Activated naive CD8-positive, alpha-beta T cell treated with anti-CD3 and anti-CD28 coated beads, Interleukin-2, amount 10 ng/mL, durations not matched to agents 7 days and 5 days (primary cell): ENCODE results near the gene SYT7. TPM values are rescaled to one million over a fixed set of nuclear protein-coding genes. Genes with fewer than 3 reads are reported as not detected.
"Not testable (repeated sequence)": the region's sequence is repeated elsewhere in the genome, so short reads cannot be mapped to it uniquely, and the experiment has no call there.

Source experiments
- ATAC-seq: fragments of 150-1000 bp; cut with Tn5 transposase; one replicate; pipeline ENCODE4 v1.10.0; 2021; ENCODE audit warnings: low read depth, moderate library complexity
- POLR2A ChIA-PET: fragments of 350-600 bp; sonication (Branson Sonifier 250); formaldehyde crosslinking; loops from one replicate; lab custom pipeline; 2021; ENCODE audit warnings: antibody characterized with exemption; lab: Charles Lee
- DNase-seq: peaks from one replicate; pipeline ENCODE4 v3.0.0; 2021
- H3K27ac Mint-ChIP-seq: one replicate; pipeline ENCODE4 v1.8.0; 2022; ENCODE audit warnings: mild to moderate bottlenecking, mixed read lengths
- H3K27me3 Mint-ChIP-seq: one replicate; pipeline ENCODE4 v1.8.0; 2022; ENCODE audit warnings: mild to moderate bottlenecking, moderate library complexity, mixed read lengths
- H3K36me3 Mint-ChIP-seq: one replicate; pipeline ENCODE4 v1.8.0; 2021; ENCODE audit warnings: mild to moderate bottlenecking, mixed read lengths
- H3K4me1 Mint-ChIP-seq: one replicate; pipeline ENCODE4 v1.8.0; 2021; ENCODE audit warnings: mixed read lengths
- H3K4me3 Mint-ChIP-seq: one replicate; pipeline ENCODE4 v1.8.0; 2022; ENCODE audit warnings: mild to moderate bottlenecking, moderate library complexity, mixed read lengths
- H3K9me3 Mint-ChIP-seq: one replicate; pipeline ENCODE4 v1.8.0; 2021; ENCODE audit warnings: mixed read lengths
- total RNA-seq, 2 experiments: library from RNA; stranded (reverse); gene quantifications; one replicate each; pipeline ENCODE4 v1.2.3, GENCODE V29; 2021

The SYT7 gene
- total RNA-seq, 2 experiments from 2014 or later: not detected

GRCh38 chr11:61616434-61616833, 35.6 kb upstream of the SYT7 start:
- peaks cover 16% of the 10 kb centered on the region for H3K27me3 Mint-ChIP-seq
- POLR2A ChIA-PET: no interaction called here
- no peaks in the 10 kb centered on the region for H3K36me3 Mint-ChIP-seq
- ATAC-seq (no peak), DNase-seq (no peak)
- H3K4me3 Mint-ChIP-seq: no peak overlapping the region
- no peak overlapping the region for H3K27ac Mint-ChIP-seq
- H3K9me3 Mint-ChIP-seq: no peaks in the 10 kb centered on the region
- no peaks in the 10 kb centered on the region for H3K4me1 Mint-ChIP-seq

GRCh38 chr11:61614782-61615181, 33.9 kb upstream of the SYT7 start:
- POLR2A ChIA-PET, H3K27me3 Mint-ChIP-seq, DNase-seq, ATAC-seq, H3K9me3 Mint-ChIP-seq, H3K27ac Mint-ChIP-seq, H3K4me3 Mint-ChIP-seq, H3K36me3 Mint-ChIP-seq, H3K4me1 Mint-ChIP-seq: not testable (repeated sequence)

- Mint-ChIP-seq H3K4me1 (no peaks in the 10 kb centered on the region), H3K27me3 (peaks cover 10% of the 10 kb centered on the region), H3K36me3 (no peaks in the 10 kb centered on the region), H3K4me3 (no peak overlapping the region), H3K9me3 (no peaks in the 10 kb centered on the region), H3K27ac (no peak overlapping the region)
- POLR2A ChIA-PET: no interaction called here
- no peak for ATAC-seq
- no peak for DNase-seq
Observed at GRCh38 chr11:61613870-61614269, 33.0 kb upstream of the SYT7 start.

- H3K4me1 Mint-ChIP-seq: no peaks in the 10 kb centered on the region
- POLR2A ChIA-PET: no interaction called here
- no peaks in the 10 kb centered on the region for H3K36me3 Mint-ChIP-seq
- ATAC-seq (no peak), DNase-seq (no peak)
- H3K9me3 Mint-ChIP-seq: no peaks in the 10 kb centered on the region
- peaks cover 10% of the 10 kb centered on the region for H3K27me3 Mint-ChIP-seq
- no peak overlapping the region for H3K4me3 Mint-ChIP-seq
- H3K27ac Mint-ChIP-seq: no peak overlapping the region
Observed at GRCh38 chr11:61613051-61613450, 32.2 kb upstream of the SYT7 start.

GRCh38 chr11:61611309-61611708, 30.4 kb upstream of the SYT7 start:
- DNase-seq (no peak), ATAC-seq (no peak)
- H3K27ac Mint-ChIP-seq: no peak overlapping the region
- no peaks in the 10 kb centered on the region for H3K4me1 Mint-ChIP-seq
- POLR2A ChIA-PET: no interaction called here
- peaks cover 4% of the 10 kb centered on the region for H3K27me3 Mint-ChIP-seq
- no peaks in the 10 kb centered on the region for H3K9me3 Mint-ChIP-seq
- no peaks in the 10 kb centered on the region for H3K36me3 Mint-ChIP-seq
- no peak overlapping the region for H3K4me3 Mint-ChIP-seq

GRCh38 chr11:61610905-61611304, 30.0 kb upstream of the SYT7 start:
- no peaks in the 10 kb centered on the region for H3K4me1 Mint-ChIP-seq
- peaks cover 3% of the 10 kb centered on the region for H3K27me3 Mint-ChIP-seq
- ATAC-seq (no peak), DNase-seq (no peak)
- H3K36me3 Mint-ChIP-seq: no peaks in the 10 kb centered on the region
- POLR2A ChIA-PET: no interaction called here
- no peak overlapping the region for H3K27ac Mint-ChIP-seq
- no peak overlapping the region for H3K4me3 Mint-ChIP-seq
- H3K9me3 Mint-ChIP-seq: no peaks in the 10 kb centered on the region

- H3K9me3 Mint-ChIP-seq: no peaks in the 10 kb centered on the region
- H3K36me3 Mint-ChIP-seq: no peaks in the 10 kb centered on the region
- no peak for ATAC-seq
- peaks cover 7% of the 10 kb centered on the region for H3K27me3 Mint-ChIP-seq
- H3K4me1 Mint-ChIP-seq: no peaks in the 10 kb centered on the region
- no peak for DNase-seq
- H3K27ac Mint-ChIP-seq: no peak overlapping the region
- H3K4me3 Mint-ChIP-seq: no peak overlapping the region
- POLR2A ChIA-PET: no interaction called here
Observed at GRCh38 chr11:61609980-61610366, 29.1 kb upstream of the SYT7 start.

GRCh38 chr11:61609000-61609979, 28.4 kb upstream of the SYT7 start:
- H3K4me1 Mint-ChIP-seq: no peaks in the 10 kb centered on the region
- POLR2A ChIA-PET: no interaction called here
- H3K9me3 Mint-ChIP-seq: no peaks in the 10 kb centered on the region
- H3K36me3 Mint-ChIP-seq: no peaks in the 10 kb centered on the region
- no peak overlapping the region for H3K4me3 Mint-ChIP-seq
- ATAC-seq (no peak), DNase-seq (no peak)
- peaks cover 7% of the 10 kb centered on the region for H3K27me3 Mint-ChIP-seq
- H3K27ac Mint-ChIP-seq: no peak overlapping the region

- H3K27me3 Mint-ChIP-seq: peaks cover 7% of the 10 kb centered on the region
- no peaks in the 10 kb centered on the region for H3K9me3 Mint-ChIP-seq
- no peaks in the 10 kb centered on the region for H3K36me3 Mint-ChIP-seq
- POLR2A ChIA-PET: no interaction called here
- no peak overlapping the region for H3K4me3 Mint-ChIP-seq
- no peak overlapping the region for H3K27ac Mint-ChIP-seq
- DNase-seq (no peak), ATAC-seq (no peak)
- H3K4me1 Mint-ChIP-seq: no peaks in the 10 kb centered on the region
Observed at GRCh38 chr11:61607920-61608599, 27.2 kb upstream of the SYT7 start.

- DNase-seq: no peak
Observed at GRCh38 chr11:61607426-61607825, 26.6 kb upstream of the SYT7 start.

GRCh38 chr11:61603667-61604066, 22.8 kb upstream of the SYT7 start:
- H3K4me1 Mint-ChIP-seq: no peaks in the 10 kb centered on the region
- H3K9me3 Mint-ChIP-seq: no peaks in the 10 kb centered on the region
- POLR2A ChIA-PET: no interaction called here
- DNase-seq: no peak
- no peak overlapping the region for H3K4me3 Mint-ChIP-seq
- ATAC-seq: no peak
- H3K27me3 Mint-ChIP-seq: peaks cover 17% of the 10 kb centered on the region
- no peak overlapping the region for H3K27ac Mint-ChIP-seq
- H3K36me3 Mint-ChIP-seq: no peaks in the 10 kb centered on the region

More at GRCh38 chr11:61607426-61607825, 26.6 kb upstream of the SYT7 start:
- Mint-ChIP-seq H3K27me3 (peaks cover 7% of the 10 kb centered on the region), H3K27ac (no peak overlapping the region), H3K4me3 (no peak overlapping the region), H3K9me3 (no peaks in the 10 kb centered on the region), H3K4me1 (no peaks in the 10 kb centered on the region), H3K36me3 (no peaks in the 10 kb centered on the region)
- POLR2A ChIA-PET: no interaction called here
- ATAC-seq: no peak

GRCh38 chr11:61602775-61603569, 22.1 kb upstream of the SYT7 start:
- ATAC-seq: no peak
- no peak for DNase-seq
- Mint-ChIP-seq H3K27ac (no peak overlapping the region), H3K4me1 (no peaks in the 10 kb centered on the region), H3K36me3 (no peaks in the 10 kb centered on the region), H3K4me3 (no peak overlapping the region), H3K9me3 (no peaks in the 10 kb centered on the region), H3K27me3 (peaks cover 21% of the 10 kb centered on the region)
- POLR2A ChIA-PET: no interaction called here

GRCh38 chr11:61601512-61601911, 20.6 kb upstream of the SYT7 start:
- ATAC-seq (no peak), DNase-seq (no peak)
- POLR2A ChIA-PET: no interaction called here
- Mint-ChIP-seq H3K9me3 (no peaks in the 10 kb centered on the region), H3K27ac (no peak overlapping the region), H3K36me3 (no peaks in the 10 kb centered on the region), H3K27me3 (peaks cover 25% of the 10 kb centered on the region), H3K4me1 (no peaks in the 10 kb centered on the region), H3K4me3 (no peak overlapping the region)
